ENCODE data around the gene PRR20G.
A peak's percentile ranks its signal among the peaks of the same experiment; 100 is the strongest.

The PRR20G gene

GRCh38 chr3:127330385-127330784, 42.5 kb upstream of the PRR20G start:
- TF ChIP-seq ARNTL (CRISPR knock-in tag; IDR thresholded peaks at IDR 0.05; ENCODE audit: borderline replicate concordance, low read depth), result no peak
- peak; percentile 80 for TF ChIP-seq ZFP30 (CRISPR knock-in tag; IDR thresholded peaks at IDR 0.05)
- ATAC-seq, result no peak

GRCh38 chr3:127329631-127330285, 41.9 kb upstream of the PRR20G start:
- TF ChIP-seq ESRRG (CRISPR knock-in tag; IDR thresholded peaks at IDR 0.05), result no peak
- no peak for TF ChIP-seq PATZ1 (CRISPR knock-in tag; IDR thresholded peaks at IDR 0.05; ENCODE audit: borderline replicate concordance)
- TF ChIP-seq SNAI2 (CRISPR knock-in tag; IDR thresholded peaks at IDR 0.05), result no peak
- TF ChIP-seq ZNF565 (CRISPR knock-in tag; conservative IDR thresholded peaks at IDR 0.05; ENCODE audit: low read depth), result no peak
- no peak for TF ChIP-seq ARNTL (CRISPR knock-in tag; IDR thresholded peaks at IDR 0.05; ENCODE audit: borderline replicate concordance, low read depth)
- TF ChIP-seq TSHZ2 (CRISPR knock-in tag; IDR thresholded peaks at IDR 0.05), result no peak
- no peak for TF ChIP-seq TCF4 (CRISPR knock-in tag; IDR thresholded peaks at IDR 0.05; ENCODE audit: borderline replicate concordance)
- TF ChIP-seq ISL1 (CRISPR knock-in tag; IDR thresholded peaks at IDR 0.05), result no peak
- TF ChIP-seq OSR1 (CRISPR knock-in tag; IDR thresholded peaks at IDR 0.05), result no peak
- no peak for TF ChIP-seq ZC3H10 (CRISPR knock-in tag; IDR thresholded peaks at IDR 0.05)
- TF ChIP-seq PPARA (CRISPR knock-in tag; IDR thresholded peaks at IDR 0.05; ENCODE audit: borderline replicate concordance), result no peak
- no peak for TF ChIP-seq ZNF8 (CRISPR knock-in tag; IDR thresholded peaks at IDR 0.05)
- TF ChIP-seq ZFP30 (CRISPR knock-in tag; IDR thresholded peaks at IDR 0.05), result no peak
- TF ChIP-seq CSRNP3 (CRISPR knock-in tag; IDR thresholded peaks at IDR 0.05), result no peak
- TF ChIP-seq BACH2 (CRISPR knock-in tag; IDR thresholded peaks at IDR 0.05; ENCODE audit: borderline replicate concordance), result no peak
- TF ChIP-seq TOX (CRISPR knock-in tag; IDR thresholded peaks at IDR 0.05; ENCODE audit: borderline replicate concordance), result no peak
- TF ChIP-seq ZNF70 (CRISPR knock-in tag; IDR thresholded peaks at IDR 0.05), result no peak
- TF ChIP-seq POU6F1 (CRISPR knock-in tag; IDR thresholded peaks at IDR 0.05; ENCODE audit: borderline replicate concordance, low read depth), result no peak
- ATAC-seq, result no peak

GRCh38 chr3:127328421-127328820, 40.6 kb upstream of the PRR20G start:
- no peak for TF ChIP-seq ZFP30 (CRISPR knock-in tag; IDR thresholded peaks at IDR 0.05)
- no peak for TF ChIP-seq OSR1 (CRISPR knock-in tag; IDR thresholded peaks at IDR 0.05)
- TF ChIP-seq TCF4 (CRISPR knock-in tag; IDR thresholded peaks at IDR 0.05; ENCODE audit: borderline replicate concordance), result no peak
- no peak for TF ChIP-seq CSDC2 (CRISPR knock-in tag; IDR thresholded peaks at IDR 0.05)
- ATAC-seq, result no peak

- no peak for TF ChIP-seq ZNF8 (CRISPR knock-in tag; IDR thresholded peaks at IDR 0.05)
- no peak for TF ChIP-seq TOX (CRISPR knock-in tag; IDR thresholded peaks at IDR 0.05; ENCODE audit: borderline replicate concordance)
- TF ChIP-seq ZC3H10 (CRISPR knock-in tag; IDR thresholded peaks at IDR 0.05), result no peak
- TF ChIP-seq TCF4 (CRISPR knock-in tag; IDR thresholded peaks at IDR 0.05; ENCODE audit: borderline replicate concordance), result no peak
- TF ChIP-seq CSDC2 (CRISPR knock-in tag; IDR thresholded peaks at IDR 0.05), result no peak
- TF ChIP-seq ZNF565 (CRISPR knock-in tag; conservative IDR thresholded peaks at IDR 0.05; ENCODE audit: low read depth), result no peak
- TF ChIP-seq POU6F1 (CRISPR knock-in tag; IDR thresholded peaks at IDR 0.05; ENCODE audit: borderline replicate concordance, low read depth), result no peak
- no peak for TF ChIP-seq RARB (CRISPR knock-in tag; IDR thresholded peaks at IDR 0.05)
- TF ChIP-seq PATZ1 (CRISPR knock-in tag; IDR thresholded peaks at IDR 0.05; ENCODE audit: borderline replicate concordance), result no peak
- TF ChIP-seq TSHZ2 (CRISPR knock-in tag; IDR thresholded peaks at IDR 0.05), result no peak
- no peak for ATAC-seq
Measured at GRCh38 chr3:127326341-127326740, 38.5 kb upstream of the PRR20G start.

All from SK-N-SH treated with all-trans-retinoic acid at 6 μM for 48 hours (cell line).